Pancreas (tissue), 10 donors: ENCODE data around the gene LAMA2. TPM values are rescaled to one million over a fixed set of nuclear protein-coding genes. Genes with fewer than 3 reads are reported as not detected.

ENCODE experiments used
- ATAC-seq, 4 donors: fragments of 200-7000 bp; cut with Tn5 transposase; one replicate each; pipeline versions ENCODE4 v1.8.0 to v1.9.1; 2020; ENCODE audit warnings: mild to moderate bottlenecking in 4 of 4, moderate library complexity in 4 of 4
- DNase-seq, 6 donors: peaks; one replicate each; pipeline ENCODE4 v3.0.0-alpha.2; 2020
- FAIRE-seq: peaks from 2 replicates; lab custom pipeline; 2012; peaks lifted over from hg19 to GRCh38; lab: Jason Lieb, UNC
- H3K27ac ChIP-seq, 4 donors: fragments of 200-600 bp; sonication (generic); 1 replicate in 3 of 4; 2 replicates in 1 of 4; pipeline versions ENCODE4 v1.5.0 to v1.8.0; 2020
- H3K27me3 ChIP-seq, 4 donors: fragments of 200-600 bp; one replicate each; pipeline ENCODE4 v1.8.0; 2021
- H3K36me3 ChIP-seq, 3 donors: fragments of 200-600 bp; sonication (generic) in 1 of 3; one replicate each; pipeline versions ENCODE4 v1.5.0 to v1.8.0; 2020 to 2021
- H3K4me1 ChIP-seq, 3 donors: fragments of 200-600 bp; one replicate each; pipeline ENCODE4 v1.8.0; 2021
- H3K4me3 ChIP-seq, 4 donors: fragments of 200-600 bp; sonication (generic) in 2 of 4; one replicate each; pipeline versions ENCODE4 v1.5.0 to v1.8.0; 2020 to 2021
- H3K9me3 ChIP-seq, 4 donors: fragments of 200-600 bp; one replicate each; pipeline ENCODE4 v1.8.0; 2021
- CTCF ChIP-seq, 4 donors: fragments of 200-600 bp; sonication (generic) in 3 of 4; IDR thresholded peaks; one replicate each; pipeline versions ENCODE4 v1.5.0 to v1.8.0; 2021; ENCODE audit warnings: antibody characterized with exemption in 4 of 4
- WGBS, 2 donors: extraction: QIAGEN DNeasy Blood & Tissue Kit; methylation state at CpG; one replicate each; pipeline ENCODE4 v1.1.7; 2013; 5-methylcytosine and 5-hydroxymethylcytosine counted together
- intact Hi-C, 3 donors: fragments of 100-400 bp; cut with DNase I; formaldehyde crosslinking; loops; one replicate each; pipeline versions ENCODE4 v1.11.1 to v1.14.2; 2022
- polyA plus RNA-seq, 2 donors: library from polyadenylated mRNA; stranded (reverse); fragments of 200-250 nt; gene quantifications; one replicate each; pipeline ENCODE4 v1.2.3, GENCODE V29; 2013
- total RNA-seq, 6 donors: library from RNA; stranded (reverse); fragmentation: NEBNext Ultra II Directional in 4 of 6; extraction: Animal tissue kit (Norgen Biotek cat#: 25700) in 4 of 6; gene quantifications; one replicate each; pipeline versions ENCODE4 v1.2.1 to v1.2.4, GENCODE V29; 2021 to 2023
- donor health status: healthy with polysubstance abuse.
- donor health status: DM: no; HTN: no; CAD: no; lungs with moderate emphysema.
- donor health status: DM: no; HTN: no; CAD: no.
- donor health status: control.
- donor health status: control.
- donor health status: Bipolar disorder and iron deficiency.
- donor health status: DM: yes; HTN: yes; CAD: no.
- donor health status: DM: no; HTN: no; CAD: no.
- donor health status: DM: no; HTN: no; CAD: no.
- donor health status: DM: yes; HTN: yes; CAD: no.

Gene LAMA2
- total and polyA plus RNA-seq, 8 donors, result 1.2 to 26.2 (median 6.2) TPM

DNA sequence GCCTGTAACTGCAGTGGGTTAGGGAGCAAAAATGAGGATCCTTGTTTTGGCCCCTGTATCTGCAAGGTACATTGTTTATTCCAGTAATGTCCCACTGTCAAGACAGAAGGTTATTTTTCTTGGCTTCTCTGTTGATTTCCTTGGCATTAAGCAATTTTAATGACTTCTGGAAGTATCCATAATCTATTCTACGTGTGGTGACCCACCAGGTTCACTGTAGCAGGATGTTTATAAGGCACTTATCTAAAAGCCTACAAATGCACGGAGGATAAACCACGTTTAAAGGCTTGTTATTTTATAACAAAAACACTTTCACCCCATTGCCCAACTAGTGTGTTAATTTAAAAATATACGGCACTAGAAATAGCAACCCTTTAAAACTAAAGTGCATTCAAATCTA lies 294.9 kb downstream of the LAMA2 start:
- Histone ChIP-seq H3K36me3 (no peaks in the 10 kb centered on the region), H3K27me3 (no peaks in the 10 kb centered on the region), H3K4me1 (no peaks in the 10 kb centered on the region), H3K4me3 (no peak overlapping the region), H3K27ac (no peak overlapping the region), H3K9me3 (no peaks in the 10 kb centered on the region)
- DNase-seq, result no peak
- intact Hi-C loops, result no loop called here
- TF ChIP-seq CTCF (IDR thresholded peaks at IDR 0.05), result no peak
- 40 to 50% methylated on average over 4 of the region's 4 CpGs for WGBS, 2 donors
- no peak for ATAC-seq
- no peak for FAIRE-seq

- no peaks in the 10 kb centered on the region for H3K9me3 ChIP-seq
- WGBS, 2 donors, result 44 to 49% methylated on average over 3 of the region's 3 CpGs
- H3K27me3 ChIP-seq, result no peaks in the 10 kb centered on the region
- no peaks in the 10 kb centered on the region for H3K36me3 ChIP-seq
- H3K4me3 ChIP-seq, result no peak overlapping the region
- no peak overlapping the region for H3K27ac ChIP-seq
- no peak for TF ChIP-seq CTCF (IDR thresholded peaks at IDR 0.05)
- no peaks in the 10 kb centered on the region for H3K4me1 ChIP-seq
- no peak for FAIRE-seq
- intact Hi-C loops, result no loop called here
- no peak for DNase-seq
- ATAC-seq, result no peak
Measured at GRCh38 chr6:129179283-129179682, 296.3 kb downstream of the LAMA2 start.

GRCh38 chr6:129181001-129181400 lies 298.1 kb downstream of the LAMA2 start:
- Histone ChIP-seq H3K27ac (no peak overlapping the region), H3K4me3 (no peak overlapping the region), H3K27me3 (no peaks in the 10 kb centered on the region), H3K36me3 (no peaks in the 10 kb centered on the region), H3K4me1 (no peaks in the 10 kb centered on the region), H3K9me3 (no peaks in the 10 kb centered on the region)
- ATAC-seq (no peak), DNase-seq (no peak), FAIRE-seq (no peak)
- intact Hi-C loops, result no loop called here
- TF ChIP-seq CTCF (IDR thresholded peaks at IDR 0.05), result no peak
- WGBS, 2 donors, result 58 to 61% methylated on average over 2 of the region's 2 CpGs

DNA sequence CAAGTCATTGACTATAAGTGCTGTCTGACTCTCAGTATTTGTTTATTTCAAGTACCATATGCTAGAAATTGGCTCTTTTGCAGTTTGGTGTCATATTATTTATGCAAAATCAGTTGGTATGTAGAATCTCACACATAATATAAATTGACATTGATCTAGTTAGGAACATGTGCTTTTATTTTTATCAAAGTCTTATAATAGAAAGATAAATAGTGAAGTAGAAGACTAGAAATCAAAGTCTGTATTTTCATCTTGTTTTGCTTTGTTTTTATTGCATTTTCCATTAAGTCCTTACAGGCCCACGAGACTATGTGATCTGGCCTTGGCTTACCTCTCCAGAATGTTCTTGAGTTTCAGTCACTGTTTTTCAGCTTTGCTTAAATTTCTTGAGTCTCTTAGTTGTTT lies 300.3 kb downstream of the LAMA2 start:
- Histone ChIP-seq H3K27ac (no peak overlapping the region), H3K9me3 (no peaks in the 10 kb centered on the region), H3K27me3 (no peaks in the 10 kb centered on the region), H3K4me1 (no peaks in the 10 kb centered on the region), H3K36me3 (no peaks in the 10 kb centered on the region), H3K4me3 (no peak overlapping the region)
- no peak for FAIRE-seq
- intact Hi-C loops, result no loop called here
- 54 to 57% methylated on average over 1 of the region's 1 CpG for WGBS, 2 donors
- no peak for TF ChIP-seq CTCF (IDR thresholded peaks at IDR 0.05)
- no peak for DNase-seq
- ATAC-seq, result no peak

- WGBS, 2 donors, result 72 to 86% methylated on average over 3 of the region's 3 CpGs
- Histone ChIP-seq H3K27me3 (no peaks in the 10 kb centered on the region), H3K9me3 (no peaks in the 10 kb centered on the region), H3K36me3 (no peaks in the 10 kb centered on the region), H3K27ac (no peak overlapping the region), H3K4me3 (no peak overlapping the region), H3K4me1 (no peaks in the 10 kb centered on the region)
- intact Hi-C loops, result no loop called here
- no peak for TF ChIP-seq CTCF (IDR thresholded peaks at IDR 0.05)
- no peak for ATAC-seq
- no peak for DNase-seq
- FAIRE-seq, result no peak
Measured at GRCh38 chr6:129183681-129184301, 300.9 kb downstream of the LAMA2 start.
